Measurements from ENCODE around the gene ADCY2. TPM values are rescaled to one million over a fixed set of nuclear protein-coding genes. Genes with fewer than 3 reads are reported as not detected.

The ADCY2 gene
- total RNA-seq, 2 experiments from 2014 or later = not detected

GRCh38 chr5:7793895-7794294 is 398.0 kb downstream of the ADCY2 start:
- Mint-ChIP-seq H3K9me3 (no peaks in the 10 kb centered on the region), H3K4me3 (no peak overlapping the region), H3K27me3 (no peaks in the 10 kb centered on the region), H3K27ac (no peak overlapping the region), H3K4me1 (ENCODE audit: low read depth) (no peaks in the 10 kb centered on the region), H3K36me3 (ENCODE audit: low read depth) (no peaks in the 10 kb centered on the region)
- DNase-seq = no peak
- ATAC-seq = no peak
- intact Hi-C loops (cut with micrococcal nuclease) = no loop called here
- ChIA-PET POLR2A (no interaction called here), CTCF (no interaction called here)
- no peak for TF ChIP-seq CTCF (IDR thresholded peaks at IDR 0.05)

- no peak for TF ChIP-seq CTCF (IDR thresholded peaks at IDR 0.05)
- ATAC-seq (no peak), DNase-seq (no peak)
- no peaks in the 10 kb centered on the region for H3K9me3 Mint-ChIP-seq
- H3K36me3 Mint-ChIP-seq (ENCODE audit: low read depth) = no peaks in the 10 kb centered on the region
- H3K4me3 Mint-ChIP-seq = no peak overlapping the region
- no peak overlapping the region for H3K27ac Mint-ChIP-seq
- CTCF ChIA-PET = no interaction called here
- no peaks in the 10 kb centered on the region for H3K4me1 Mint-ChIP-seq (ENCODE audit: low read depth)
- intact Hi-C loops (cut with micrococcal nuclease) = no loop called here
- POLR2A ChIA-PET = no interaction called here
- H3K27me3 Mint-ChIP-seq = no peaks in the 10 kb centered on the region
Observed at GRCh38 chr5:7794311-7794710, 398.4 kb downstream of the ADCY2 start.

- no peak overlapping the region for H3K27ac Mint-ChIP-seq
Observed at GRCh38 chr5:7794823-7795222, 398.9 kb downstream of the ADCY2 start.

GRCh38 chr5:7795306-7795705 is 399.4 kb downstream of the ADCY2 start:
- no peak for ATAC-seq
- intact Hi-C loops (cut with micrococcal nuclease) = no loop called here
- CTCF ChIA-PET = no interaction called here

More at GRCh38 chr5:7794823-7795222, 398.9 kb downstream of the ADCY2 start:
- Mint-ChIP-seq H3K4me1 (ENCODE audit: low read depth) (no peaks in the 10 kb centered on the region), H3K27me3 (no peaks in the 10 kb centered on the region), H3K36me3 (ENCODE audit: low read depth) (no peaks in the 10 kb centered on the region), H3K9me3 (no peaks in the 10 kb centered on the region), H3K4me3 (no peak overlapping the region)
- no peak for ATAC-seq
- intact Hi-C loops (cut with micrococcal nuclease) = no loop called here
- TF ChIP-seq CTCF (IDR thresholded peaks at IDR 0.05) = no peak
- DNase-seq = no peak
- ChIA-PET CTCF (no interaction called here), POLR2A (interaction anchor here (0.6 kb wide), 1 partner anchor 74 kb away, joined by 3 read pairs; no protein-coding TSS in a partner anchor)

More at GRCh38 chr5:7795306-7795705, 399.4 kb downstream of the ADCY2 start:
- no peak overlapping the region for H3K27ac Mint-ChIP-seq
- no peak for DNase-seq
- H3K36me3 Mint-ChIP-seq (ENCODE audit: low read depth) = no peaks in the 10 kb centered on the region
- POLR2A ChIA-PET = interaction anchor here (0.6 kb wide), 1 partner anchor 74 kb away, joined by 3 read pairs; no protein-coding TSS in a partner anchor
- H3K4me3 Mint-ChIP-seq = no peak overlapping the region
- no peaks in the 10 kb centered on the region for H3K27me3 Mint-ChIP-seq
- no peaks in the 10 kb centered on the region for H3K9me3 Mint-ChIP-seq
- no peak for TF ChIP-seq CTCF (IDR thresholded peaks at IDR 0.05)
- H3K4me1 Mint-ChIP-seq (ENCODE audit: low read depth) = no peaks in the 10 kb centered on the region

Data from activated CD8-positive, alpha-beta T cell treated with anti-CD3 and anti-CD28 coated beads for 36 hours (primary cell).